ENCODE results near the gene ACTN4.
A peak's percentile ranks its signal among the peaks of the same experiment; 100 is the strongest.

Gene ACTN4

DNA sequence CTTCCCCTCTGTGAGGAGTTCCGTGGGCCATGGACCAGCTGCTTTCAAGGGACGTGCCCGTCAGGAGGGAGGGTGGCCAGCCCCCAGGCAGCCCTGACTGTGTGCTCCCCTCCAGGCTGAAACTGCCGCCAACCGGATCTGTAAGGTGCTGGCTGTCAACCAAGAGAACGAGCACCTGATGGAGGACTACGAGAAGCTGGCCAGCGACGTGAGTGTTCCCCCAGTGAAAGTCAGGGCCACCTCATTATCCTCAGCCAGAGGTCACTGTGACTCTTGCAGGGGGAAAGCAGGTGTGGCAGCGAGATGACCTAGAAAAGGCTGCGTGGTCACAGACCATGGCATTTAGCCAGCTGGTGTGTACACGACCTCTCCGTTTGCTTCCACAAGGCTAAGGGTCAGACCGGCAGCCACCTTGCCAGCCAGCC, 66.9 kb downstream of the ACTN4 start:
- Histone ChIP-seq H3K27ac (ENCODE audit: low read depth in 2 of 2, low read length in 2 of 2) (no peak overlapping the region), H3K4me1 (ENCODE audit: control insufficient read depth in 2 of 2, insufficient read depth in 2 of 2, low read length in 2 of 2) (peaks cover 0 to 7% of the 10 kb centered on the region in 2 donors), H3K9me3 (ENCODE audit: control insufficient read depth in 2 of 2, low read length in 2 of 2) (no peaks in the 10 kb centered on the region), H3K4me3 (ENCODE audit: low read length in 2 of 2) (no peak overlapping the region), H3K27me3 (ENCODE audit: control insufficient read depth in 2 of 2, insufficient read depth in 2 of 2, low read length in 2 of 2) (no peaks in the 10 kb centered on the region), H3K36me3 (ENCODE audit: control insufficient read depth in 2 of 2, insufficient read depth in 2 of 2, low read length in 2 of 2) (peaks cover 83 to 90% of the 10 kb centered on the region in 2 donors), H3K9ac (ENCODE audit: low read depth in 1 of 2, low read length in 2 of 2) (no peak overlapping the region)

DNA sequence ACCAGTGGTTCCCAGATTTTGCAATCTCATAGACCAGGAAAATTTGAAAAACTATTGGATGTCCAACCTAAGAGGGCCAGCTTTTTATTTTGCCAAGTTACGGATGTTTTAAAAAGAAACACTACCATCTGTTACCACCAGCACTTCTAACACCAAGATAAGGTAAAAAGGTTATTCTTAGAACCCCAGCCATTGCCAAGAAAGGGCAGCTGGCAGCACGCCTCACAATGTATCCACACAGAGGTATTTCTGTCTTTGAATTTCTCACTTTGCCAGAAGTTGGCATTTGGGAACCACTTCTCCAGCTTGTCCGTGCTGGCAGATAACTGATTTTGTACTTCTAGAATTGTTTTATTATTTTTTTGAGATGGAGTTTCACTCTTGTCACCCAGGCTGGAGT, 68.1 kb downstream of the ACTN4 start:
- Histone ChIP-seq H3K36me3 (ENCODE audit: control insufficient read depth in 2 of 2, insufficient read depth in 2 of 2, low read length in 2 of 2) (peaks cover 82 to 89% of the 10 kb centered on the region in 2 donors), H3K9me3 (ENCODE audit: control insufficient read depth in 2 of 2, low read length in 2 of 2) (no peaks in the 10 kb centered on the region), H3K9ac (ENCODE audit: low read depth in 1 of 2, low read length in 2 of 2) (no peak overlapping the region), H3K27ac (ENCODE audit: low read depth in 2 of 2, low read length in 2 of 2) (no peak overlapping the region), H3K4me3 (ENCODE audit: low read length in 2 of 2) (no peak overlapping the region), H3K4me1 (ENCODE audit: control insufficient read depth in 2 of 2, insufficient read depth in 2 of 2, low read length in 2 of 2) (peaks cover 0 to 7% of the 10 kb centered on the region in 2 donors), H3K27me3 (ENCODE audit: control insufficient read depth in 2 of 2, insufficient read depth in 2 of 2, low read length in 2 of 2) (no peaks in the 10 kb centered on the region)

DNA sequence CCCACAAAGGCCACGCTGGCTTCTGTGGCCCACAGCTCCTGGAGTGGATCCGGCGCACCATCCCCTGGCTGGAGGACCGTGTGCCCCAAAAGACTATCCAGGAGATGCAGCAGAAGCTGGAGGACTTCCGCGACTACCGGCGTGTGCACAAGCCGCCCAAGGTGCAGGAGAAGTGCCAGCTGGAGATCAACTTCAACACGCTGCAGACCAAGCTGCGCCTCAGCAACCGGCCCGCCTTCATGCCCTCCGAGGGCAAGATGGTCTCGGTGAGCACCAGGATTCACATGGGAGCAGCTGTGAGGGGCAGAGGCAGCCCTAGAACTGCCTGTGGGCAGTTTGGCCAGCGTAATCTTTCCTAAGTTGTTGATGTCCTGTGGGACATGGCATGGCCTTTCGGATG, 69.6 kb downstream of the ACTN4 start:
- no peak overlapping the region for H3K4me3 ChIP-seq (ENCODE audit: low read length in 2 of 2)
- H3K36me3 ChIP-seq (ENCODE audit: control insufficient read depth in 2 of 2, insufficient read depth in 2 of 2, low read length in 2 of 2): peaks cover 82 to 89% of the 10 kb centered on the region in 2 donors
- H3K27me3 ChIP-seq (ENCODE audit: control insufficient read depth in 2 of 2, insufficient read depth in 2 of 2, low read length in 2 of 2): no peaks in the 10 kb centered on the region
- no peaks in the 10 kb centered on the region for H3K9me3 ChIP-seq (ENCODE audit: control insufficient read depth in 2 of 2, low read length in 2 of 2)
- H3K27ac ChIP-seq (ENCODE audit: low read depth in 2 of 2, low read length in 2 of 2): no peak overlapping the region
- H3K9ac ChIP-seq (ENCODE audit: low read depth in 1 of 2, low read length in 2 of 2): no peak overlapping the region
- H3K4me1 ChIP-seq (ENCODE audit: control insufficient read depth in 2 of 2, insufficient read depth in 2 of 2, low read length in 2 of 2): no peaks in the 10 kb centered on the region

DNA sequence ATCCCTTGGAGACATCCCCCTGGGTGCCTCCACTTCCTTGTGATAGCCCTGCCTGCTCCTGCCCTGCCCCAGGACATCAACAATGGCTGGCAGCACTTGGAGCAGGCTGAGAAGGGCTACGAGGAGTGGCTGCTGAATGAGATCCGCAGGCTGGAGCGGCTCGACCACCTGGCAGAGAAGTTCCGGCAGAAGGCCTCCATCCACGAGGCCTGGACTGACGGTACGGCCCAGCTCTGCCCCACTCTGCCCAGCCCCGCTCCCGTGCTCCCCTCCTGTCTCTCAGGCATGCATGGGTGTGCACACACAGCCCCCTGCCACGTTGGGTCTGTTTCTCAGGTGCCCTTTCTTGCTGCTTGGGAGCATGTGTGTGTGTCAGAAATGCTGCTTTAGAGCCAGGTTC, 70.4 kb downstream of the ACTN4 start:
- Histone ChIP-seq H3K4me1 (ENCODE audit: control insufficient read depth in 2 of 2, insufficient read depth in 2 of 2, low read length in 2 of 2) (no peaks in the 10 kb centered on the region), H3K4me3 (ENCODE audit: low read length in 2 of 2) (no peak overlapping the region), H3K27ac (ENCODE audit: low read depth in 2 of 2, low read length in 2 of 2) (no peak overlapping the region), H3K36me3 (ENCODE audit: control insufficient read depth in 2 of 2, insufficient read depth in 2 of 2, low read length in 2 of 2) (peaks cover 88 to 90% of the 10 kb centered on the region in 2 donors), H3K9me3 (ENCODE audit: control insufficient read depth in 2 of 2, low read length in 2 of 2) (no peaks in the 10 kb centered on the region), H3K27me3 (ENCODE audit: control insufficient read depth in 2 of 2, insufficient read depth in 2 of 2, low read length in 2 of 2) (no peaks in the 10 kb centered on the region), H3K9ac (ENCODE audit: low read depth in 1 of 2, low read length in 2 of 2) (no peak overlapping the region)

DNA sequence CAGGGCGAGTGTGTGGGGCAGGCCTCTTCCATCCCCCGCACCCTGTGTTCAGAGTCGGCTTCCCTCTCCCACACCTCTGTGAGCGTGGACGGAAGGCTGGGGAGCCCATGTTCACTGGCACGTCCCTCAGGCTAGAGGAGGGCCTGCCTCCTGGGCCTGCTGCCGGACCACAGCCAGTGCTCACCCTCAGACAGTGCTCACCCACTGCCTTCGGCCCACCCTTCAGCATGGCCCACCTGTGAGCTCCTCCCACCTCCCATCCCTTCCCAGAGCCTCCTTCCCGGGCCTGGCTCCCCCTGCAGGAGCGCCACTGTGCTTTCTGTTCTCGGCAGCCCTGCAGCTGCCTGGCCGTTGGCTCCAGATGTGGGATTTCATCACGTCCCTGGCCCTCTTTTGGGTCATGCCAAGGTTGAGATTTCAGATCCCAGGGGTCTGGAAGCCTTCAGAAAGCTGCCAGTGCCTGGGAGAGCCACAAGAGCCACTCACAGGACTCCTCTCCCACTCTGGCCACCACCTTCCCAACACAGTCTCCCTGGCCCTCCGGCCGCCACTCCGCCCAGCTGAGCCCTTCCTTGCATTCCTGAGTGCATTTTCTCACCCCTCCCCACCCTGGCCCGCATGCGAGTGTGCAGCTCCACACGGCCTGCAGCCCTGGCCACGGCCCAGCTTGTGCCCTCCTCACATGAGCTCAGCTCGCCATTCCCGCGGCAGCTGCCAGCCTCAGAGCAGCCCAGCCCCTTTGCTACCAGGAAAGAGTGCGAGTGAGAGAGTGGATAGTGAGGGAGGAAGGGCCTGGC, 71.5 kb downstream of the ACTN4 start:
- H3K9ac ChIP-seq (ENCODE audit: low read depth in 1 of 2, low read length in 2 of 2): no peak overlapping the region
- H3K9me3 ChIP-seq (ENCODE audit: control insufficient read depth in 2 of 2, low read length in 2 of 2): no peaks in the 10 kb centered on the region
- H3K27me3 ChIP-seq (ENCODE audit: control insufficient read depth in 2 of 2, insufficient read depth in 2 of 2, low read length in 2 of 2): no peaks in the 10 kb centered on the region
- H3K27ac ChIP-seq (ENCODE audit: low read depth in 2 of 2, low read length in 2 of 2): peak overlapping the region in 1 of 2 donors; percentile 16
- no peak overlapping the region for H3K4me3 ChIP-seq (ENCODE audit: low read length in 2 of 2)
- peaks cover 88 to 91% of the 10 kb centered on the region in 2 donors for H3K36me3 ChIP-seq (ENCODE audit: control insufficient read depth in 2 of 2, insufficient read depth in 2 of 2, low read length in 2 of 2)
- no peaks in the 10 kb centered on the region for H3K4me1 ChIP-seq (ENCODE audit: control insufficient read depth in 2 of 2, insufficient read depth in 2 of 2, low read length in 2 of 2)

DNA sequence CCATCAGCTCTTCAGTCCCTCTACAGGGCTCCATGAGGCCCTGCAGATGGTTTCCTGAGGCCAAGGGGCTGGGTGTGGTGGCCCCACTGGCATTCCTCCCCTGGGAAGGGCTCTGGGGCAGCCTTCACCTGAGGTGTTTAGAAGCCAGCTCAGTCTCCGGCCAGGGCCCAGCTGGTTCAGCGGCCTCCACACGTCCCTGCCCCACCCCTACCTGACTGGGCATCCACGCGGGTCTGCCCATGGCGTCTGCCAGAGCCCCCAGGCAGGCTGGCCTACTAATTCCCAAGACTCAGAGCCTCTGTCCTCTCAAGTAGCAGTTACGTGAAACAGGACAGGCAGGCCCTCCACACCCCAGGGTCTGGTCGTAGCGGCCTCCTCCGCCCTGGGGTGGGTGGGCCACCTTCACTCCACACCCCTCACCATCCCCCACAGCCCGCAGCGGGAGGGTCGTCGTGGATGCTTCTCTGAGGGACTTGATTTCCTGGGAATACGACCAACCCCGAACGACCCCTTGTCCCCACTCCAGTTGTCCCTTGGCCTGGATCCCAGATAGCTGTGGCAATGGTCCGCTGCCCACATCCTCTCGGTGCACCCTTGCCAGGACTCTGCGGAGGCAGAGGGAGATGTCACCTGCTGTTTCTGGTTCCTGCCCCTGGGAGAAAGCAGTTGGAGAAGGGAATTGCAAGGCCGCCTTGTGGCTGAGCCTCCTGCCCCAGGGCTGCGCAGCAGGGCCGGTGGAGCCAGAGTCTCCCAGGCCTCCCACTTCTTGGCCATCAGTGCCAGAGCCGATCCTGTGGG, 72.5 kb downstream of the ACTN4 start:
- Histone ChIP-seq H3K36me3 (ENCODE audit: control insufficient read depth in 2 of 2, insufficient read depth in 2 of 2, low read length in 2 of 2) (peaks cover 89 to 91% of the 10 kb centered on the region in 2 donors), H3K4me3 (ENCODE audit: low read length in 2 of 2) (no peak overlapping the region), H3K27me3 (ENCODE audit: control insufficient read depth in 2 of 2, insufficient read depth in 2 of 2, low read length in 2 of 2) (no peaks in the 10 kb centered on the region), H3K9me3 (ENCODE audit: control insufficient read depth in 2 of 2, low read length in 2 of 2) (no peaks in the 10 kb centered on the region), H3K9ac (ENCODE audit: low read depth in 1 of 2, low read length in 2 of 2) (no peak overlapping the region), H3K27ac (ENCODE audit: low read depth in 2 of 2, low read length in 2 of 2) (peak overlapping the region in 1 of 2 donors; percentile 16), H3K4me1 (ENCODE audit: control insufficient read depth in 2 of 2, insufficient read depth in 2 of 2, low read length in 2 of 2) (no peaks in the 10 kb centered on the region)

DNA sequence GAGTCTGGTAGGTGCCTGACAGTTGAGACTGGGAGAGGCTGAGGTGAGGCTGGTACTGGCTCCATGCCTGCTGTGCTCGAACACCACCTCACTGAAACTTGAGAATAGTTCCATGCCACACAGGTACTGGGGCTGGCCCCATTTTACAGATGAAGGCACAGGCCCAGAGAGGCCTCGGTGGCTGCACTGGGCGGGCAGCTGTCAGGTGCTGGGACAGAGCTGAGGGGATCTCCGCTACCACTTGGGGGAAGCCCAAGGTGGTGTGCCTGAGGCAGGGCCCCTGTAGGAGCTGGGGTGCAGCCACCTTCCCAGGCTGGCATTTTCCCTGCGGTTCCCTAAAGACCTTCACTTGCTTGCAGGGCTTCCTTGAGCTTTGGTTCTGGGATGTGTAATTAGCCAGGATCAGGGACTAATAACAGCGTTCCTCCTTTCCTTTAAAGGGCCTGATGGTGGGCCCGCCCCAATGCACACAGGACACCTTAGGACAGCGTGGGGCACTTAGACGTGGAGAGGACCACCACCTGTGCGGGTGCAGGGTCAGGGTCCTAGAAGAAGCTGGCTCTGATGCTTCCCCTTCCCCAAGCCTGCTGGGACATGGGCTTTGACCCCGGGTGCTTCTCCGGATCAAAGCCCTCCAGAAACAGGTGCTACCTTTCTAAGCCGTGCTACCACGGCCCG, 73.2 kb downstream of the ACTN4 start:
- H3K36me3 ChIP-seq (ENCODE audit: control insufficient read depth in 2 of 2, insufficient read depth in 2 of 2, low read length in 2 of 2): peaks cover 95 to 96% of the 10 kb centered on the region in 2 donors

DNA sequence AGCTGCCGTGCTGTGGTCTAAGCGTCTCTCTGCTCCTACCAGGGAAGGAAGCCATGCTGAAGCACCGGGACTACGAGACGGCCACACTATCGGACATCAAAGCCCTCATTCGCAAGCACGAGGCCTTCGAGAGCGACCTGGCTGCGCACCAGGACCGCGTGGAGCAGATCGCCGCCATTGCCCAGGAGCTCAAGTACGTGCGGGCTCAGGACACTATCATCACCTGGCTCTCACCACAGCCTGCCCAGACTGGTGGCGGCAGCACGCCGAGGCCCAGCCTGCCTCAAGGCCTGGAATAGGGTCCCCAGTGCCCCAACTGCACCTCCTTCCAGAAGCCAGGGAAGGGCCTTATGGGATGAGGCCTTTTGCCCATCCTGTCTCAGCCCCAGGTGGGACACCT, 74.0 kb downstream of the ACTN4 start:
- H3K9me3 ChIP-seq (ENCODE audit: control insufficient read depth in 2 of 2, low read length in 2 of 2): no peaks in the 10 kb centered on the region
- no peak overlapping the region for H3K4me3 ChIP-seq (ENCODE audit: low read length in 2 of 2)
- H3K27me3 ChIP-seq (ENCODE audit: control insufficient read depth in 2 of 2, insufficient read depth in 2 of 2, low read length in 2 of 2): no peaks in the 10 kb centered on the region
- peak overlapping the region in 1 of 2 donors; percentile 16 for H3K27ac ChIP-seq (ENCODE audit: low read depth in 2 of 2, low read length in 2 of 2)
- no peak overlapping the region for H3K9ac ChIP-seq (ENCODE audit: low read depth in 1 of 2, low read length in 2 of 2)
- peaks cover 96 to 99% of the 10 kb centered on the region in 2 donors for H3K36me3 ChIP-seq (ENCODE audit: control insufficient read depth in 2 of 2, insufficient read depth in 2 of 2, low read length in 2 of 2)
- H3K4me1 ChIP-seq (ENCODE audit: control insufficient read depth in 2 of 2, insufficient read depth in 2 of 2, low read length in 2 of 2): no peaks in the 10 kb centered on the region

More for the DNA sequence above, 73.2 kb downstream of the ACTN4 start:
- Histone ChIP-seq H3K9ac (ENCODE audit: low read depth in 1 of 2, low read length in 2 of 2) (no peak overlapping the region), H3K4me1 (ENCODE audit: control insufficient read depth in 2 of 2, insufficient read depth in 2 of 2, low read length in 2 of 2) (no peaks in the 10 kb centered on the region), H3K4me3 (ENCODE audit: low read length in 2 of 2) (no peak overlapping the region), H3K9me3 (ENCODE audit: control insufficient read depth in 2 of 2, low read length in 2 of 2) (no peaks in the 10 kb centered on the region), H3K27me3 (ENCODE audit: control insufficient read depth in 2 of 2, insufficient read depth in 2 of 2, low read length in 2 of 2) (no peaks in the 10 kb centered on the region), H3K27ac (ENCODE audit: low read depth in 2 of 2, low read length in 2 of 2) (no peak overlapping the region)

DNA sequence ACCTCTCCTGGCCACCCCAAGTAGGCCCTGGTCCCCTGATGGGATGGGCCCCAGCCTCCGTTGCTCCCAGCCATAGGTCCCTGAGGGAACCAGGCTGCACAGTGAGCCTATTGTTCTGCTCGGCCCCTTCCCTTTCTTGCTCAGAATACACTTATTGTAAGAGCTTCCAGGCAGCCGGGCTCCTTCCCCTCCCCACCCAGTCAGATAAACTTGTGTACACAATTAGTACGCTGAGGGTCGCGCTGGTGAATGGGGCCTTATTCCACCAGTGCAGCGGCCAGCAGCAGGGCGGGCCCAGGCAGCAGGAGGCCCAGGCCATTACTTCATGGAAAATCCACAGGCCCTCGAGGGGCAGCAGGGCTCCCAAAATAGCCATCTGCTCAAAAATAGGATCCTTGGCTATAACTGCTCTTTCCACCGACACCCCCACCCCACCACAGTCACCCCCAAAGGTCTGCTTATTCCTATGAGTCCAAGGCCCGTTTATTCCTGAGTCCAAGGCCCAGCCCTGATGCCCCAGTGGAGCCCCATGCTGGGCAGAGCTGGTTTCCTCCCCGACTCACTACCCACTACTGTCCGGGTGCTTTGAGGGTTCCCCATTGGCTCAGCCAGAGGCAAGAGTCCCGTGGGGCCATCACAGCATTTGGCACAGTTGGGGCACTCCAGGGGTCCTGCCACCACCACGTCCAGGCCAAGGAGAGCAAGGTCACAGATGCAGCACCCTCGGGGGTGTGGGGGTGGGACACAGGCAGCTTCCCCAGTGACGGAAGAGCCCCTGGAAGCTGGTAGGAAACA, 74.7 kb downstream of the ACTN4 start:
- Histone ChIP-seq H3K36me3 (ENCODE audit: control insufficient read depth in 2 of 2, insufficient read depth in 2 of 2, low read length in 2 of 2) (peaks cover 96 to 99% of the 10 kb centered on the region in 2 donors), H3K4me1 (ENCODE audit: control insufficient read depth in 2 of 2, insufficient read depth in 2 of 2, low read length in 2 of 2) (no peaks in the 10 kb centered on the region), H3K4me3 (ENCODE audit: low read length in 2 of 2) (no peak overlapping the region), H3K9me3 (ENCODE audit: control insufficient read depth in 2 of 2, low read length in 2 of 2) (no peaks in the 10 kb centered on the region), H3K9ac (ENCODE audit: low read depth in 1 of 2, low read length in 2 of 2) (no peak overlapping the region), H3K27me3 (ENCODE audit: control insufficient read depth in 2 of 2, insufficient read depth in 2 of 2, low read length in 2 of 2) (no peaks in the 10 kb centered on the region), H3K27ac (ENCODE audit: low read depth in 2 of 2, low read length in 2 of 2) (peak overlapping the region in 1 of 2 donors; percentile 16)
